ENCODE results near the gene ITPRIPL2.

The ITPRIPL2 gene

GRCh38 chr16:19123535-19124178 is 9.9 kb downstream of the ITPRIPL2 start:
- no peak for DNase-seq

- no peak for DNase-seq
These were observed 12.5 kb downstream of the ITPRIPL2 start for GRCh38 chr16:19126300-19126699.

- no peak for DNase-seq
These were observed 13.4 kb downstream of the ITPRIPL2 start for GRCh38 chr16:19127205-19127604.

GRCh38 chr16:19127674-19128131 is 13.9 kb downstream of the ITPRIPL2 start:
- peak; percentile 27 for DNase-seq

DNA sequence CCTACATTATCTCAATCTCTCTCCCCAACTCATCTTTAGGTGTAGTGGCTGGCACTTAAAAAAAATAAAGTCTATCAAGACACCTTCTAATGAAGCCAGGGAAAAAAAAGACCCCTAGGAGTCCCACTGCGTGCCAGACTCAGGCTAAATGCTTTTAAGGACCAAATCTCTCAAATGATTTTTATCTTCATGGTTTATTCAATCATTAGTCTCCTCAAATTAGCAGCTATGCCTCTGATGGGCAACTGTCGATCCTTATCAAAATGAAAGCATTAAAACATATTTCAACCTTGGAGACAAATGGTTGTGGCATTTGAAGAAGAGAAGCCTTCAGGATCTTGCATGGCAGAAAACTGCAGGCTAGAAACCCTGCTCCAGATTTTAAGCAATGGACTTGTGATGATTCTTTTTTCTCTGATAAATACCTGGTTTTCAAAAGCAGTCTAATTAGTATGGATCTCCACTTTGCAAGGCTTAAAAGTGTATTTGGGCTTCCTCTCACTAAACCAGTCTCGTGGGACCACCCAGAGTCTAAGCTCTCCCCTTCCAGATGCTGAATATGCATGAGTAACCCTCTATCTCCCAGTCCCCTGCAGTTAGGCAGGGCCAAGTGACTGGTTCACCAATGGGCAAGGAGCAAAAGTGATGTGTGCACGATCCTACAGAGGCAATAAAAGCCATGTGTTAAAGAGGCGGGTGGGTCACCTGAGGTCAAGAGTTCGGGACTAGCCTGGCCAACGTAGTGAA is 14.9 kb downstream of the ITPRIPL2 start:
- DNase-seq: no peak

- no peak for DNase-seq
These were observed 16.6 kb downstream of the ITPRIPL2 start for GRCh38 chr16:19130385-19130784.

DNA sequence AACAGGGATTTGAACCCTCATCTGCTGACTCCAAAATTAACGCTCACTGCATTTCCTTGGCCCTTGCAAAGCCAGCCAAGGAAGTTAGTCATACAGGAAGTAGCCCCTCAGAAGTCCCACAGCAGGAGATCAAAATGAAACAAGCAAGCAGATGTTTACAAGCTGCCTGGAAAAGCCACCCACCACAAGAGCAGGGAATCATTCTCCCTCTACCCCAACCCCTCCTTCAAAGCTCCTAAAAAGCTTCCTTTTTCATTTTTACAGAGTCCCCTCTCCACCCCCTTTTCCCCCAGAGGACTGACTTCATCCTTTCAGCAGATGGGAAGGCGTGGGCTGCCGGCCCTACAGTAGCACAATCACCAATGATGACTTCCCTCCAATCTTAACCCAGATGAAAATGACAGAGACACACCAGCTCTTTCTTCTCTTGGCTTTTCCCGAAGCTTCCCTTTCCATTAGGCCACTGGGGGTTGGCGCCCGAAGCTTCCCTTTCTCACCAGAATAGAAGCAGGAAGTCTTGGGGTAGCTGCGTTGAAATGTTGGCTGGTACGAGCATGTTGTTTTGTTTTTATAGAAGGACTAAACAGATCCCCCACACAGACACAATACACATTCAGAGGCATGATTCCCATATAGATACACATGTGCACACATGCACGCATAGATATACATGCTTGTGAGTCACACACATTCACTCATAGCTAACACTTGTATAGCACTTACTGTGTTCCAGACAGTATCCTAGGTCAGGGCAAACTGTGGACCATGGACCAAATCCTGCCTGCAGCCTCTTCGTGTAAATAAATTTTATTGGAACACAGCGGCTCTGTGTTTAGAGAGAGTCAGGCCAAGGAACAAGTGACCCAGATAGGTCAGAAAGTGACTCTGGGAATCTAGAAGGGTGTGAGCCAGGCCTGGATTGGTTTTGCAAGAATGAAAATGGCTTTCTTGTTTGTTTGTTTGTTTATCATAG is 17.4 kb downstream of the ITPRIPL2 start:
- DNase-seq: peak; percentile 17

- no peak for DNase-seq
These were observed 18.1 kb downstream of the ITPRIPL2 start for GRCh38 chr16:19131825-19132218.

DNA sequence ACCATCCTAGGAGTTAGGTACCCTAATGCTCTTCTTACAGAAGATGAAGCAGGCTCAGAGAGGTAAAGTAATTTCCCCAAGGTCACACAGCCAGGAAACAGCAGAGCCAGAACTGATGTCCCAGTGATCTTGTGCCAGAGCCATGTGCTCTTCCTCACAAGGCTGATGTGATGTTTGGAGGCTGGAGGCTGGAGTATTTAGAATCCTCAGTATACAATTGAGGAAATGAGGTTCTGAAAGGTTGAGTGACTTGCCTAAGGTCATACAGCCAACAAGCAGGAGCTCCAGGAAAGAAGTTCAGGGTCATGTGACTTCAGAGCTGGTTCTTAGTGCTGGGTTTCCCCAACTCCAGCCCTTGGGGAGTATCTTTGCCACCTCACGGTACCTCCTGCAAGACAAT is 18.5 kb downstream of the ITPRIPL2 start:
- no peak for DNase-seq

DNA sequence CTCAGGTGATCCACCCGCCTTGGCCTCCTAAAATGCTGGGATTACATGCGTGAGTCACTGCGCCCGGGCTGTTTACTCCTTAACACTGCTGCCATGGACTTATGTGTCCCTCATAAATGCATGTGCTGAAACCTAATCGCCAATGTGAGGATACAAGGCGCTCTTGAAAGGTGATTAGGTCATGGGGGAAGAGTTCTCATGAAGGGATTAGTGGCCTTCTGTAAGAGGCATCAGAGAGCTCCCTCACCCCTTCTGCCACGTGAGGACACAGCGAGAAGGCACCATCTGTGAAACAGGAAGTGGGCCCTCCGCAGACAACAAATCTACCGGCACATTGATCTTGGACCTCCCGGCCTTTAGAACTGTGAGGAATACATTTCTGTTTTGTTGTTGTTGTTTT is 19.1 kb downstream of the ITPRIPL2 start:
- DNase-seq: no peak

GRCh38 chr16:19133600-19133999 is 19.8 kb downstream of the ITPRIPL2 start:
- no peak for DNase-seq

DNA sequence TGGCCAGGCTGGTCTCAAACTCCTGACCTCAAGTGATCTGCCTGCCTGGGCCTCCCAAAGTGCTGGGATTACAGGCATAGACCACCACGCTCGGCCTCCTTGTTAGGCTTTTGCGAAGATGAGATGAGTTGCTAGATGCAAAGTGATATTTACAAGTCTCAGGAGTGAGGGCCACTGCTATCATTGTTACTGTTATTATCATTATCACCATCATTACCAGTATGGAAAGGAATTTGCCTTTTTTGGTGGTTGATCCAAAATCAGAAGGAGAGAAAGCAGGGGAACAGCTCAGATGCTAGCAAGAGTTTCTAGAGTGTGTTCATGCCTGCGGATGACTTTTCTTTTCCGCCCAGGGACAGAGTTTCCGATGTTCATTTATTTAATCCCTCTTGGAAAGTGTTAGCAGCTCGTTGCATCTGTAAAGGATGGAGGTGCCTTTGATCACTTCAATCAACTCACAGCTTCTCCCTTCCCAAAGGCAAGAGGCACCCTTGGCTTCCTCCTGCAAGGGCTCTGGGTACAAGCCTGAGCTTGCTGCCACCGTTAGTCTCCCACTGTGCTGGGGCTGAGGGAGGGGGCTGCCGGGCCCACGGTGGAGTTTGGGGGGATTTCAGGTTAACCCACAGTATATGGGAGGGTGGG is 21.6 kb downstream of the ITPRIPL2 start:
- DNase-seq: no peak

- DNase-seq: no peak
These were observed 22.2 kb downstream of the ITPRIPL2 start for GRCh38 chr16:19135896-19136438.

- no peak for DNase-seq
These were observed 22.9 kb downstream of the ITPRIPL2 start for GRCh38 chr16:19136549-19137196.

GRCh38 chr16:19137201-19138128 is 23.7 kb downstream of the ITPRIPL2 start:
- DNase-seq: no peak

DNA sequence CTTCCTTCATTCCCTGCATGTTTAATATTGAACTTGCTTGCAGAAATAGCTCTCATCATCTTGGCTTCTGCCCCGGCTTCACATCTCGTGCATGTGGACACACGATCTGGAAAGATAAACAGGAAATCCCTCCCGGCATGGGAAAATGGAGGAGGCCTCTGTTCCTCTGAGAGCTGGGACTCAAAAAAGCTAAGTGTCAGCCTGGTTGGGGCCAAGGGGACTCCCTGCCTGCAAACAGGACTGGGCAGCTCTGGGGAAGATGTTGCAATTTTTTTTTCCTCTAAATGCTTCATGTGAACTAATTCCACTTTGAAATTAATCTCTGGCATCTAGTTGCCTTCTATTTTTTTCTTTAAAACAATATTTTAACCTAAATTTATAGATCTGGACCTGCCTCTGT is 24.8 kb downstream of the ITPRIPL2 start:
- DNase-seq: no peak

GRCh38 chr16:19139436-19140091 is 25.8 kb downstream of the ITPRIPL2 start:
- DNase-seq: no peak

DNA sequence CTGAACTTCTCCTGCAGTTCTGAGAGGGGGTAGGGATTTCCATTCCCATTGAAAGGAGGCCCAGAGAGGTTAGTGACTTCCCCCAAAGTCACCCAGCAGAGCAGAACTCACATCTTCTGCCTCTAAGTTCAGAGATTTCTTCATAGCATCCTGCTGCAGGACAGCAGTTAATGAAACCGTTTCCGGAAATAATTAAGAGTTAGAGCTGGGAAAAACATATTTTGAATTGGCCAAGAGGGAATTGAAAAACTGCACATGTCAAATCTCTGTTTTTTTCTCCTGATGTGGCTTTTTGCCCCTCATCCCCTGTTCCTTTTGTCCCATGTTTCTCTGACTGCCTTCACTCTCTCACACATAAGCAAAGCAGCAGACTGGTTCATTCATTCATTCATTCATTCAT is 26.6 kb downstream of the ITPRIPL2 start:
- no peak for DNase-seq

- DNase-seq: no peak
These were observed 29.3 kb downstream of the ITPRIPL2 start for GRCh38 chr16:19142939-19143598.

GRCh38 chr16:19143599-19143956 is 29.8 kb downstream of the ITPRIPL2 start:
- DNase-seq: no peak

Data from activated CD4-positive, alpha-beta T cell treated with anti-CD3 and anti-CD28 coated beads for 48 hours (primary cell).